NCI-H82 treated with DMSO at 0.1 percent for 48 hours (cell line): ENCODE measurements around the gene NADK.
"Not testable (repeated sequence)": the region's sequence is repeated elsewhere in the genome, so short reads cannot be mapped to it uniquely, and the experiment has no call there.

Experiments
- DNase-seq: peaks from one replicate; lab custom pipeline; 2025; ENCODE audit not compliant: unreplicated experiment; lab: John Stamatoyannopoulos, UW

NADK gene

DNA sequence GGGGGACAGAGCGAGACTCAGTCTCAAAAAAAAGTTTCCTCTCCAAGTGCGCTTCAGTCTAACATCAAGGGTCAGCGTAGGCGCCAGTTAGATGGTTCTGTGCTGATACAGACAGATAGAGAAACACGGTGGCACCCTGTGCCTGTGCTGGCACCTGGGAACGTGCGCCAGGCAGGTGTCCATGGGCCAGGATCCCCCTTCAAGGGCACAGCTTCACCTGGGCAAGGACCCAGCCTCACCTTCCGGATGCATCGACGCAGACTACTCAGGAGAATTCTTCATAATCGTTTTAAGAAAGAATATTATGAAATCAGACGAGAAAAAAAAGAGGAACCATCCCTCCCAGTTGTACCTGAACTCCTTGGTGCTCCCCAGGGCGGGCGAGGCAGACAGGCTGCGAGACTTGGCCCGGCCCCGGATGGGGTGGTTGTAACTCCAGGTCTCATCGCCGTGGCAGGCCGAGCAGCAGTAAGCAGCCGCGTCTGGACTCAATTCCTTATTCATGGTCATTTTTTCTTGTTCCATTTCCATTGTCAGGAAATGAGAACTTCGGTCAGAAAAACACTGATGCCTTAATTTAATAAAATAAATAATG, 13.3 kb downstream of the NADK start:
- no peak for DNase-seq

DNA sequence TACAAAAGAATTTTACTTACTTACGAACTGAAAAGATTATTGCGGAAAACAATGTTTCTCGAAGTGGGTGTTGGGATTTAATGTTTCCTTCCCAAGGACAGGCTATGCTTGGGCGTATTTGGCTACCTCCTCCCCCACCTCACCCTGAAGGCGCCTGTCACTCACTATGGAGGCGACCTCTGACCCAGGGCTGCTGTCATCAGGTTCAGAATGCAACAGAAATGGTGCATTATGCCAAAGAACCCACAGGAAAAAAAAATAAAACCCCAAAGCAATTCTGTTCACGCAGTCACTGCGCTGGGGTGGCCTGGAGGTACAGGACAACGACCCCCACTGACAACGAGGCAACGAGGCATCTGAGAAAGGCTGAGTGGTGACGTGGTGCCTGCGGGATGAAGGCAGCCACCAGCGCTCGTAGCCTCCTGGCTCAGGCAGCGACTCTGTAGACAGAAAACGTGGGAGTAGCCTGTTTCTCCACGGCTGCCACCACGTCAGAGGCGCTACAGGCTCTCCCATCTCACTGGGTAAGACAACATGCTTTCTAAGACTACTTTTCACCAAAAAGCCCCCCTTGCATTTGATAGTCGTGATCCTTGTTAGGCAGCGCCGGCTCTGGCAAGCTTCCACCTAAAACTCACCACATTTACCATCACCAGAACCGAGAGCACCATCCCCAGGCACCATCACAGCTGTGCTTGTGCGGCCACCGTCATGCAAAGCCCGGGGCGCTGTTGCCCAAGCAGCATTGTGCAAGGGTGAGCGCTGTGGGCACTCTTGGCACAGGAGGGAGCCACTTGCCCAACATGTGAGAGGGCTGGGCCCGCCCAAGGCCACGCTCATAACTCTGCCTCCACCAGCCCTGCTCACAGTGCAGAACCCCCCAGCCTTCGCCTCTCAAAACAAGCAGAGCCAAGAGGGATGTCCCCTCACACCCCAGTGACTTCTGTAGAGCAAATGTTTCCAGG, 14.3 kb downstream of the NADK start:
- DNase-seq: no peak

DNA sequence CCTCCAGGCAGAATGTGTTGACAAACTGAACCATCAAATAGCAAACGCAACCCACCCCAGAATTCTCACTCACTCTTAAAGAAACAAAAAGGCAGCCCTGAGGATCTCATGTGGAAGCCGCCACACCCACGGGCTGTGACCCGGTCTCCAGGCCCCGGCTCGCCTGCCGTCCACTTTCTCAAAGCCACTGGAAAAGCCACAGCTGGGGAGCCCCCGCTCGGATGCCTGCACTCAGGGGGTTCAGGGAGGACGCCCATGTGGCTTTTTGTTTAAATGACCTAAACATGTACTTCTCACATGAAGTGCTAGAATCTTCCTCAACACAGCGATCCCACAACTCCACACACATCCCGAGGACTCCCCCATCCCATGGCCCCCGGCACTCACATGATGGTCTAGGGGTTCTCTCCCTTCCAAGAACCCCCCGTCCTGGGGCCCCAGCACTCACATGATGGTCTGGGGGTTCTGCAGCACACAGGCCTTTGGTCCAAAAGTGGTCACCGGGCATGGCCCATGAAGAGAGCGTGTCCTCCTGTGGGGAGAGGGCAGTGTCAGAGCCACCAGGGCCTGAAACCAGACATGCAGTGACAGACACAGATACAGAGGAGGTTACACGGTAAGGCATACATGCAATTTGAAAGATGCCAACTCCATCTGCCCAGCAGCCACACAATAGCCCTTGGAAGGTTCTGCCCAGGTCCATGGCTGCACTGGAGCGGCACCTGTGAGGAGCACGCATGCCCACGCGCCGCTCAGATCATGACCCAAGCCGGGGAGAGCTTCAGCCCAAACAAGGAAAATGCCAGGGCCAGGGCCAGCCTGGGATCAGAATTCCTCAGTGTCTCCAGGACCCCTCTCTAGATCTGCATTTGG, 16.5 kb downstream of the NADK start:
- no peak for DNase-seq

DNA sequence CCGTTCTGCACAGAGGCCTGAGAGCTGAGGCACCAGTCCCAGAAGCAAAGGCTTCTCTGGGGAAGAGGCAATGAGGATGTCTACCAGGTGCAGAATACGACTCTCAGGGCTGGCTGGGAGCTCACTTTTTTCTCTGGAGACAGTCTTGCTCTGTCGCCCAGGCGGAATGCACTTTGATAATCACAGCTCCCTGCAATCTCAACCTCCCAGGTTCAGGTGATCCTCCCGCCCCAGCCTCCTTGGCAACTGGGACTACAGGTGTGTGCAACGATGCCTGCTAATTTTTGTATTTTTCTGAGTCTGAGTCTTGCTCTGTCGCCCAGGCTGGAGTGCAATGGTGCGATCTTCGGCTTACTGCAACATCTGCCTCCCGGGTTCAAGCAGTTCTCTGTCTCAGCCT, 17.6 kb downstream of the NADK start:
- no peak for DNase-seq

DNA sequence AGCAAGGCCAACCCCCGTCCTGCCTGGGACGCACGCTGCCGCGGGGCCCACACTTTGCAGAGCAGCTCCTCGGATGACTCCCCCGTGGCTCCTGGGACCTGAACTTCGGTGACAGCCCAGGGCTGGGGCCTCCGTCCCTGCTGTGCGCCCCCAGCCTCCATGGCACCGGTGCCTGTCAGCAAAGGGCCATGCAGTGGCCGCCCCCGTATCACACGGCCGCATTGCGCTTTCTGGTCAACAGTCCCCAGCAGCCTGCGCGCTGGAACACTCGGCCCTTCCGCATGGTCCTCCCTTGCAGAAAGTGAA, 18.0 kb downstream of the NADK start:
- no peak for DNase-seq

DNA sequence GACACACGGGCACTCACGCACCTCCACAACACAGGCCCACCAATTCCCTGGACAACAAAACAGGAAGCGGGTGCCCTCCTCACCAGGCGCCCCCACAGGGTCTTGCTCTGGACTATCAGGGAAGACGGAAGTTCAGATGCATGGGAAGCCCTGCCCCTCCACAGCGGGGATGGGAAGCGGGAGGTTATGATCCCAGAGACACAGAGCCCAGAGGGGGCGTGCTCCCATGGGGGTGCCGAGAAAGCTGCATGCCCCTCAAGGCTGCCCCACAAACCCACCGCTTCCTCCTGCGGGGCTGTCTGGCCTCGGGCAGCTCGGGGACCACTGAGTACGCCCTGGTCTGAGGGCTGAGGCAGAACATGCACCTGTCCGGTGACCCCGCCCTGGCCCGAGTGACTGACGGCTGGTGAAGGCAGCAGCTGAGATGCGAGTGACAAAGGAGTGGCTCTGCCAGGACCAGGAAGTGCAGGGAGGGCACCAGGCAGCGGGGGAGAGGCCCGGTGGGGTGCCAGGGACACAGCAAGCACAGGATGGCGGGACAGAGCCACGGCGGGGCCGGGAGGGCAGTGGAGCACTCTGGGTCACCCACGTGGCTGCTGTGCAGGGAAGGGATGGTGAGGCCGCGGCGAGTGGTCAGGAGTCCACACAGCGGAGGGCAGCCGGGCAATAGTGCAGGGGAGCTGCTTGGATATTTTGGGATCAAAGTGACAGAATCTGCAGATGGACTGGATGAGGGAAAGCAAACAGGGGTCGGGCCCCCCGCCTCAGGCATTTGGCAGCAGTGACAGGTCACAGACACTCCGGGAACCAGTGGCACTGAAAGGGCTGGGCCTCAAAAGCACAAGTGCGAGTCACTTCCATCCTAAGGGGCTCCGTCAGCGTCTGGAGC, 18.6 kb downstream of the NADK start:
- DNase-seq: no peak

DNA sequence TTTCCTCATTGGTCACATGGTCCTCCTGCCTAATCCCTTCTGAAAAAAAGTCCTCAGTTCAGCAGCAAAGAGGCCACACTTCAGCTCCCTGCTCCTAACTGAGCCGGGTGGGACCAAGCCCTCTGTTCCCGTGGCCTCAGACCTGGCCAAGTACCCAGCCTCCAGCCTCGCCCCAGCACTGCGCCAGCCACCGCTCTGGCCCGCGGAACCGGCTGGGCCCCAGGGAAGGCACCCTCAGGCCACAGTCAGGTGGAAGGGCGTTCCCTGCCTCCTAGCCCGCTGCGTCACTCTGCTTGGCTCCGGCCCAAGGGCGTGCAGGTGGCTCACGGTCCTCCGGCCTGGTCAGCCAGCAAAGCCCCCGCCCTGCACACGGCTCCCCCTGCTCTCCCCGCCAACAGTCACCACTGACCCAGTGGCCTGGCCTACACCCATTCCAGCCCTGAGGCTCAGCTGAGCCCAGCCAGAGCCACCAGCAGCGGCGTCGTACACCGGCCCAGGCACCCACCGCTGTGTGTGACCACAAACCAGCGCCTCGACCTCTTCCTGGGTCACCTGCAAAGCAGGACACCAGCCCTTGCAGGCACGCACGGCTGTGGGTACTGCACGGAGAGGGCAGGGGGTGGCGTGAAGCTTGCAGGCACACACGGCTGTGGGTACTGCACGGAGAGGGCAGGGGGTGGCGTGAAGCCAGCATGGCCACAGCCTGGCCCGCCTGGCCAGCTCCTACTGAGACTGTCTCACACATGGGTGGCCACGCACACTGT, 19.4 kb downstream of the NADK start:
- no peak for DNase-seq

DNA sequence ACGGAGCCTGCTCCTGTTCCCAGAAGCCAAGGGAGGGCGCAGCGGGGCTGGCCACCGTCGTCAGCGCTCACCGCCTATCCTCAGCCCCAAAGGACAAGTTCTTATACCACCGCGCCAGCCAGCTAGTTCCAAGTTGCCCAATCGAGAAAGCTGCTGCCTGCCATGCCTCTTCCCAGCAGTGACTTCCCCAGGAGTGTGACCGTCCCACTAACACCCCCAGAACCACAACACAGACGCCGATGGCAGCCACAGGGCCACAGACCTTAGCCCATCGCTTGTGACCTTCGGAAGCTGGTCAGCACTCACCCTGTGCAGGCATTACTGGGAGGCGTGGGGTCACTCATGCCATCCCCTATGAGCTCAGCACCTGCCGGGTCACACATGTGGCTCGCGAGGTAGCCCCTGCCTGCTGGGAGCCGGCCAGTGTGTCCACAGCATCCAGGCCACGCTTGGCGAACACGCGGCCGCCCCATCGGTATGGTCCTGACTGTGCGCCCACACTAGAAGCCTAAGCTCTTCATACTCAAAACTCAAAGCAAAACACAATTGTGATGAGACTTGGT, 20.1 kb downstream of the NADK start:
- no peak for DNase-seq

DNA sequence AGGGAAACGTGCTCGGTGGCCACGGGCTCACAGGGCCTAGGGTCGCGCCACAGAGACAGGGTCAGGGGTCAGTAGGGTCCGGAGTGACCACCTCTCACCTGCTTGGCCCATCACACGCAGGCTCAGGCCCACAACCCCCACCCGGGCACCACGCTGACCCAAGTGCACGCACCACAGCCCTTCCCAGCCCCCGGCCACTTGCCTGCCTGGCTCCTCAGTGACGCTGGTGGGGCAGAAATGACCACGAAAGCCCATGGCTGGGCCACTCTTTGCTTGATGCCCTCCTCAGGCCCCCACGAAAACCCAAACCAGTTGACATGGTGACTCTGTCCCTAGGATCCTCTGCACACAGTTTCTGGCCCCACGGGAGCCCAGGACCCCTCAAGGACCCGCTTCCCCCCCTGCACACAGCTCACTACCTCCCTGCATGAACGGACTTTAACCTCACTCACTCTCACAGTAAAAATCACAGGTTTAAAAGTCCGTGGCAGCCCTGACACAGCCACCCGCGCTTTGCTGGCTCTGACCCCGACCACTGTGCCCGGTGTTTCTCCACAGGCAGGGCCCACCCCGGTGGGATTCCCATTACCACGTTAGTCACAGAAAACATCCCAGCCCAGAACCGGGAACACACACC, 20.7 kb downstream of the NADK start:
- no peak for DNase-seq

DNA sequence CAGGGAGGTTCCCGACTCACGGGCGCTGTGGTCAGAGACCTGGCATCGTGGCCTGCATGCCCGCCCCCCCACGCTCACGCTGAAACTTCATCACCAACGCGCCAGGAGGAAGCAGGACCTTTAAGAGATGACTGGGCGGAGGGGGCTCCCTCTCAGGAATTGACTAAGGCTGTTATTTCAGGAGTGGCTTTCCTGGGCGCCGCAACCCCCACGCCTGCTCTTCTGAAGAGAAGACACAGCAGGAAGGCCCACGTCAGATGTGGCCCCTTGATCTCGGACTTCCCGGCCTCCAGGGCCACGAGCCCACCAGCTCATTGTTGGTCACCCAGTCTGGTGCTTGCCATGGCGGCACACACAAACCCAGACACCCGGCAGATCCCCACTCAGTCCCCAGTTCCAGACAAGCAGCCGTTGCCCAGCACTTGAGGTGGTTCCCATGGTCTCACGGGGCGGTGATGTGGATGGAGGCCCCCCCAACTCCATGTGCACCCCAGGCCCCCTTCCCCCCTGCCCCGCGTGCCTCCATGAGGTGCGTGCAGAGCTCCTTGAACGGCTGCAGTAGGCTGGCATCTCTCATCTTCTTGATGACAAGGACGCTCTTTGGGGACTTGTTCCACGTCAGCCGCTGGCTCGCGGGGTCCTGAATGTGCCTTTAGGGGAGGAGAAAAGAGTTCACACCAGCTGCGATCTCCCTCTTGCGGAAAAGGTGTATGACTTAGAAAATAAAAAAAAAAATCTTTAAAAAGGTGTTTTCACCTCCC, 21.4 kb downstream of the NADK start:
- DNase-seq: no peak

DNA sequence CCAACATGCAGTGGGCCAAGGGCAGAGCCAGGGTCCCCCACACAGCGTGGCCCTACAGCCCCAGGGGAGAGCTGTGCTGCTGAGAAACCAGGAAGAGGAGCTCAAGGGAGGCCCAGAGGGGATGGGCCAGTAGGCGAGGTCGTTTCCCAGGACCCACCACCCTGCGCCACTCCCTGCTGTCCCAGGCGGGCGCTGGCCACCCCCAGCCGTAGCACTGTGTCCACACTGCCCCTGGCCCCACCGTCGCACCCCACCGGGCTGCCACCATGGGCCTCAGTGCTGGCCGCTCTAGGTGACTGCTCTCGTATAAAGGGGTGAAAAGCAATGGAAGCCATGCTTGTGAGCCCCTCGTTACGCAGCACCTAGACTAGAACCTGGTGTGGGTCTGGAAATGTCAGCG, 22.4 kb downstream of the NADK start:
- no peak for DNase-seq

DNA sequence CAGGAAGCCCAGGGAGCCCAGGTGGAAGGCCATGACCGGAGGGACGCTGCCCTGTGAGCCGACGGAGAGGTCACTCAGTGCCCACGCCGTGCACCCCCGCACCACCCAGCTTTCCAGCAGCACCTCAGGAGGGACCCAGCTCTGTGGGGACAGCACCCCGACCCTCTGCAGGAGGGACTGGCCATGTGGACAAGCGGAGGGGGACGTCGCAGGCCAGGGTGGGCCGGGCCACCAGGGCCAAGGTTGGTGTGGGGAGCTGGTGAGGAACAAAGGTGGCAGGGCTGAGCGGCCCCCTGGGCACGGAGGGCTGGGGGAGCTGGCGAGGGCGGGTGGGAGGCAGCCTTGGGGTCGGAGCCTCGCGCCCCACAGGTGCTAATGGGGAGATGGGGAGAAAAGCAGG, 22.8 kb downstream of the NADK start:
- DNase-seq: no peak

DNA sequence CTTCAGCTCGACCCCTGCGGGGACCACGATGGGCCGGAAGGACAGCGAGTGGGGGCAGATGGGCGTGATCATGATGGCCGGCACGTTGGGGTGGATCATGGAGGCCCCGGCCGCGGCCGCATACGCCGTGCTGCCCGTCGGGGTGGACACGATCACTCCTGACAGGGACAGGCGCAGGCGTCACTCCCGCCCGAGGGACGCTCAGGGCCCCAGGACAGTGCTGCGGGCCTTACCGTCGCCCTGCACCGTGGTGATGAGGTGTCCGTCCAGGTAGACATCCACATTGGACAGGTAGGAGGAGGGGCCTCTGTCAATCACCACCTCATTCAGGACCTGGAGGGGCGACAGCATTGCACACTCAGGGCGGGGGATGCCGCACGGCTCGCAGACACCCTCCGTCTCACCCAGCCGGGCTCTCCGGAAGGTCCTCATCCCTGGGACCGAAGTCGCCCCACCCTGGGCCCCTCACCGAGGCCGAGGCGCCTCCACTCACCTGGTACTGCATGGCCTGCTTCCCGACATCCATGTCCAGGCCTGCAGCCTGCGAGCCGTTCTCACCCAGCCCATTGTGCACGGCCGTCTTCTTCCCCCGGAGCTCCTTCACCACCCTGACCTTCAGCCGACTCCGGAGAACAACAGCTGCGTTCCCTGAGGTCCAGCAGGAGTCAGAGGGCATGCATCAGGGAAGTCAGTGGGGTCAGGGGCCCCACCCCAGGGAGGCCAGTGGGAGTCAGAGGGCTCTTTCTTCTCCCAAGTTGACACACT, 24.0 kb downstream of the NADK start:
- no peak for DNase-seq

DNA sequence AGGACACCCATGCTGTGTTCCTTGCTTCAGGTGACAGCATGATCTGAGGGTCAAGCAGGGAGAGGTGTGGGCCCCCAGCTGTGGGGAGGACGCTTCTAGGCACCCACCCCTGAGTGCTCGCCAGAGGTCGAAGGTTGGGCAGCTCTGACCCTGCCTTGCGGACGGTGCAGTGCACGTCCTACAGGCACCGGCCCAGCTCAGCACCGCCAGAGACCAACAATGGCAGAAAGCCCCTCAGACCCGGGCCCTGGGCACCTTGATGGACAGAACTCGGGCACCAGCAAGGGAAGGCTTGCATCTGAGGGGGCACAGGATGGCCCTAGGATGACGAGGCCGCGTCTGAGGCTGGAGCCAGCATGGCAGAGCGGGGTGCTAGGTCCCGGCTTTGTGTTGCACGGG, 24.7 kb downstream of the NADK start:
- no peak for DNase-seq

DNA sequence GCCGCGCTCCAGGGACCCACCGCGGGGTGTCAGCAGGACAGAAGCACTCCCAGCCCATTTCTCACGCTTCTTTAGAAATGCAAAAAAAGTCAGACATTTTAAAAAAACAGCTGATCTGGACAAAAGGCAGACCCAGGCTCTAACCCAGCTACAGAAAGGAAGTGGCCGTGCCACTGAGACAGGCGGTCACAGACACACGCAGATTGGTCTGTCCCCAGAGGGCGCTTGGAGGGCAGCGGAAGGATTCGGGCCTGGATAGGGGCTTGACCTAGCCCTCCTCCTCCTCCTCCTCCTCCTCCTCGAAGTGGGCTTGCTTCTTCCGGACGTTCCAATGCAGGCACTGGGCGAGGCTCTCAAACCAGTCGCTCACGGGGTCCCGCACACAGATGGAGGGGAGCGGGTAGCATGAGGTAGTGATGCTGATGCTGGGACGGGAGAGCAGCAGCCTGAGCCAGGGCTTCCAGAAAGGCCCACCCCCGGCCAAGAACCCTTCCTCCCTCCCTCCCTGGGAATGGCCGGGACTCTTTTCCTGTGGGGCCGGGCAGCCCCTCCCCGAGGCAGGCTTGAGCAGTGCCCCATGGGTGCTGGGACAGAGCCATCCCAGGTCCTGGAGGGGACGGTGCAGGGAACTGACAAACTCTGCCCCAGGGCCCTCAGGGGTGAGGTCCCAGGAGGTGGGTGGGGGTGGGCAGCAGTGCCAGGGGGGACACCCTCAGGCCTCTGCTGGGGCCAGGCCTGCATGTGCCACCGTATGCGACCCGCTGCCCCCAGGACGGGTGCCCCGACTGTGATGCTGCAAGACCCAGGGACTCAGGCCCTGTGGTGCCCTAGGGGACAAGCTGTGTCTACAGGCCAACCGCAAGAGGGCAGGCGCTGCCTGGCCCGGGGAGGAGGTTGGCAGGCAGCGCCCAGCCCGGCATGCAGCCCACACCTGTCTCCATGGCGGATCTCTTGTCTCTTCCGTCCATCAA, 25.3 kb downstream of the NADK start:
- DNase-seq: no peak

DNA sequence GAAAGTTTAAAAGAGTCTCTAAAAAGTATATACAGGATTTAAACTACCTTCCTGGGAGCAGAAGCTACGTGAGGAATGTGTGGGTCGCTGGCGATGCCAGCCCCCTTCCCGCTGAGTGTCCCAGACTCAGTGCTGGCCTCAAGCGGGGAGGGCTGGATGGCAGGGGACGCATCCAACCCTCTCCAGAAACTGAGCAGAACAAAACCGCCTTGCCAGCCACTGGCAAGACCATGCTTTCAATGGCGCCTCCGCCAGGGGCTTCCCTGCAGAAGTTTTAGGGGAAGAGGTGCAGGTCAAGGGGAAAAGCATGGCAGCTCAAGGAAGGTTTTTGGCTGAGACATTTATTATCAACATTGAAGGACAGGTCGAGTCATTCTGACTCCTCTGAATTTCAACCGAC, 26.1 kb downstream of the NADK start:
- no peak for DNase-seq

DNA sequence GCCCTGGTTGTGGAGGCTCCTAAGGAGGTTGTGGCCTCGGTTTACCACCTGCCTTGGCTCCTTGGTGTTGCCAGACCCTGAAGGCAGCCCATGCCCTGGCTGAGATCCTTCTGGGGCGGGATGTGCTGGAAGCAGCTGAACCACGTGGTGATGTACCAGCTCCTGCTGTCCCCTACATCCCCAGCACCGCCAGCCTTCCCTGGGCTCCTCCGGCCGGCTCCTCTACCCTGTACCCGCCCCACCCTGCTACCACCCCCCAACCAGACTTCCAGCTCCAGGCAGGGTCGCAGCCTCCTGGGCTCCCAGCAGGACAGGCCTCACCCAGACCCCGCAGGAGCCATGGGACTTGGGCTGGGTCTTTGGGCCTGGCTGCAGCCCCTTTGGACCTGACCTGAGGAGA, 28.3 kb downstream of the NADK start:
- DNase-seq: not testable (repeated sequence)
